Liver (tissue), 3 donors: ENCODE measurements around the gene C11orf86.

ENCODE experiments used
- FOXA2 ChIP-seq: IDR thresholded peaks from 2 replicates; pipeline ENCODE4 v1.6.1; 2016; ENCODE audit warnings: antibody characterized with exemption
- GABPA ChIP-seq, 2 donors: IDR thresholded peaks in 1 of 2; conservative IDR thresholded peaks in 1 of 2; 2 replicates each; pipeline ENCODE4 v1.6.1; 2016; ENCODE audit warnings: antibody characterized with exemption in 2 of 2, mild to moderate bottlenecking in 1 of 2, moderate library complexity in 1 of 2
- HNF4A ChIP-seq, 2 donors: conservative IDR thresholded peaks; 2 replicates each; pipeline ENCODE4 v1.6.1; 2016; ENCODE audit warnings: antibody characterized with exemption in 2 of 2, mild to moderate bottlenecking in 2 of 2
- JUND ChIP-seq, 2 donors: IDR thresholded peaks; 2 replicates each; pipeline ENCODE4 v1.6.1; 2016; ENCODE audit warnings: antibody characterized with exemption in 2 of 2
- RAD21 ChIP-seq, 2 donors: IDR thresholded peaks; 2 replicates each; pipeline ENCODE4 v1.6.1; 2016; ENCODE audit warnings: antibody characterized with exemption in 2 of 2, mild to moderate bottlenecking in 2 of 2
- RXRA ChIP-seq, 2 donors: IDR thresholded peaks; 2 replicates each; pipeline ENCODE4 v1.6.1; 2017 to 2018; ENCODE audit warnings: antibody characterized with exemption in 2 of 2, mild to moderate bottlenecking in 1 of 2
- SP1 ChIP-seq: IDR thresholded peaks from 2 replicates; pipeline ENCODE4 v1.6.1; 2018; ENCODE audit warnings: antibody characterized with exemption, mild to moderate bottlenecking
- TAF1 ChIP-seq: conservative IDR thresholded peaks from 2 replicates; pipeline ENCODE4 v1.6.1; 2016; ENCODE audit warnings: antibody characterized with exemption, mild to moderate bottlenecking
- YY1 ChIP-seq: IDR thresholded peaks from 2 replicates; pipeline ENCODE4 v1.6.1; 2016; ENCODE audit warnings: antibody characterized with exemption, mild to moderate bottlenecking
- TF ChIP-seq, protein P1 (sequence below): IDR thresholded peaks from 2 replicates; pipeline ENCODE4 v1.6.1; 2016; ENCODE audit warnings: antibody characterized with exemption, mild to moderate bottlenecking
- TF ChIP-seq, protein P2 (sequence below): fragments of 150-350 bp; IDR thresholded peaks from 2 replicates; pipeline ENCODE4 v1.5.1; 2017; ENCODE audit warnings: improper control_type of control experiment, low read depth, low read length; ENCODE audit not compliant: missing input control
- TF ChIP-seq, protein P3 (sequence below): IDR thresholded peaks from 2 replicates; pipeline ENCODE4 v1.6.1; 2016; ENCODE audit warnings: antibody characterized with exemption
- TF ChIP-seq, protein P4 (sequence below): IDR thresholded peaks from 2 replicates; pipeline ENCODE4 v1.6.1; 2016; ENCODE audit warnings: antibody characterized with exemption
- TF ChIP-seq, protein P5 (sequence below): IDR thresholded peaks from 2 replicates; pipeline ENCODE4 v1.6.1; 2016; ENCODE audit warnings: antibody characterized with exemption
- donor health status: healthy.
- donor health status: healthy.

DNA sequence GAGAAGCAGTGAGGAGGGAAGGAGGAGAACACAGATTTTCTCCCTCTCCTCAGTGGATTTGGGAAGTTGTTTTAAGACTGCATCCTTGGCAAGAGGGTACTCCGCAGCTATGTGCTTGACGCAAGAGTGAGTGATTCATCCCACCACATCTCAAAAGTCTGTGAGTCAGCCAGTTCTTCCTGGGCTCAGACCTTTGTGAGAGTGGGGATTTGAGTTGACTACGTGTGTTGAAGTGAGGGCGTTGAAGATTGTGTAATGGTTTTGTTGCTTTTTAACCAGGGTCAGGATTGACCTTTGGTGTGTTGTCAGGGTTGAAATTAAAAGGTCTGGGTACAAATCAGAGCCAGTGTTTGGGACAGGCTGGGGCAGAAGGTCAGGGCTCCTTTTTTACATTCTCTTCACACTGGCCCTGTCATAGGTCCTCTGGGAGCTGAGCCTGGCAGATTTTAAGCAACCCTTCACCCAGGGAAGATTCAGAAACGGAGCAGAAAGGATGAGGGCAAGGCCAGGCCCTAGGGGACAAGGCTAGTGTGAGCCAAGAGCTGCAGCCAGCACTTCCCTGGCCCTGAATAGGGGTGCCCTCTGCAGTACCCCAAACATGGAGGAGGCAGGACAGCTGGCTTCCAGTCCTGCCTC is 4.2 kb upstream of the C11orf86 start:
- TF ChIP-seq, protein P1, sequence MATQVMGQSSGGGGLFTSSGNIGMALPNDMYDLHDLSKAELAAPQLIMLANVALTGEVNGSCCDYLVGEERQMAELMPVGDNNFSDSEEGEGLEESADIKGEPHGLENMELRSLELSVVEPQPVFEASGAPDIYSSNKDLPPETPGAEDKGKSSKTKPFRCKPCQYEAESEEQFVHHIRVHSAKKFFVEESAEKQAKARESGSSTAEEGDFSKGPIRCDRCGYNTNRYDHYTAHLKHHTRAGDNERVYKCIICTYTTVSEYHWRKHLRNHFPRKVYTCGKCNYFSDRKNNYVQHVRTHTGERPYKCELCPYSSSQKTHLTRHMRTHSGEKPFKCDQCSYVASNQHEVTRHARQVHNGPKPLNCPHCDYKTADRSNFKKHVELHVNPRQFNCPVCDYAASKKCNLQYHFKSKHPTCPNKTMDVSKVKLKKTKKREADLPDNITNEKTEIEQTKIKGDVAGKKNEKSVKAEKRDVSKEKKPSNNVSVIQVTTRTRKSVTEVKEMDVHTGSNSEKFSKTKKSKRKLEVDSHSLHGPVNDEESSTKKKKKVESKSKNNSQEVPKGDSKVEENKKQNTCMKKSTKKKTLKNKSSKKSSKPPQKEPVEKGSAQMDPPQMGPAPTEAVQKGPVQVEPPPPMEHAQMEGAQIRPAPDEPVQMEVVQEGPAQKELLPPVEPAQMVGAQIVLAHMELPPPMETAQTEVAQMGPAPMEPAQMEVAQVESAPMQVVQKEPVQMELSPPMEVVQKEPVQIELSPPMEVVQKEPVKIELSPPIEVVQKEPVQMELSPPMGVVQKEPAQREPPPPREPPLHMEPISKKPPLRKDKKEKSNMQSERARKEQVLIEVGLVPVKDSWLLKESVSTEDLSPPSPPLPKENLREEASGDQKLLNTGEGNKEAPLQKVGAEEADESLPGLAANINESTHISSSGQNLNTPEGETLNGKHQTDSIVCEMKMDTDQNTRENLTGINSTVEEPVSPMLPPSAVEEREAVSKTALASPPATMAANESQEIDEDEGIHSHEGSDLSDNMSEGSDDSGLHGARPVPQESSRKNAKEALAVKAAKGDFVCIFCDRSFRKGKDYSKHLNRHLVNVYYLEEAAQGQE, result no peak
- TF ChIP-seq, protein P2, sequence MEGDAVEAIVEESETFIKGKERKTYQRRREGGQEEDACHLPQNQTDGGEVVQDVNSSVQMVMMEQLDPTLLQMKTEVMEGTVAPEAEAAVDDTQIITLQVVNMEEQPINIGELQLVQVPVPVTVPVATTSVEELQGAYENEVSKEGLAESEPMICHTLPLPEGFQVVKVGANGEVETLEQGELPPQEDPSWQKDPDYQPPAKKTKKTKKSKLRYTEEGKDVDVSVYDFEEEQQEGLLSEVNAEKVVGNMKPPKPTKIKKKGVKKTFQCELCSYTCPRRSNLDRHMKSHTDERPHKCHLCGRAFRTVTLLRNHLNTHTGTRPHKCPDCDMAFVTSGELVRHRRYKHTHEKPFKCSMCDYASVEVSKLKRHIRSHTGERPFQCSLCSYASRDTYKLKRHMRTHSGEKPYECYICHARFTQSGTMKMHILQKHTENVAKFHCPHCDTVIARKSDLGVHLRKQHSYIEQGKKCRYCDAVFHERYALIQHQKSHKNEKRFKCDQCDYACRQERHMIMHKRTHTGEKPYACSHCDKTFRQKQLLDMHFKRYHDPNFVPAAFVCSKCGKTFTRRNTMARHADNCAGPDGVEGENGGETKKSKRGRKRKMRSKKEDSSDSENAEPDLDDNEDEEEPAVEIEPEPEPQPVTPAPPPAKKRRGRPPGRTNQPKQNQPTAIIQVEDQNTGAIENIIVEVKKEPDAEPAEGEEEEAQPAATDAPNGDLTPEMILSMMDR, result no peak
- TF ChIP-seq RAD21 (IDR thresholded peaks at IDR 0.05) (peak; percentile 67 to 71), YY1 (peak; percentile 72), TAF1 (peak; percentile 70), JUND (IDR thresholded peaks at IDR 0.05) (peak; percentile 95 to 99), SP1 (peak; percentile 97), GABPA (IDR thresholded peaks at IDR 0.05 in 1 of 2, conservative IDR thresholded peaks at IDR 0.05 in 1 of 2) (peak in 1 of 2 donors; percentile 43), RXRA (IDR thresholded peaks at IDR 0.05) (peak; percentile 97 to 98), FOXA2 (peak; percentile 65), HNF4A (conservative IDR thresholded peaks at IDR 0.05) (peak; percentile 98 to 99)
- TF ChIP-seq, protein P3, sequence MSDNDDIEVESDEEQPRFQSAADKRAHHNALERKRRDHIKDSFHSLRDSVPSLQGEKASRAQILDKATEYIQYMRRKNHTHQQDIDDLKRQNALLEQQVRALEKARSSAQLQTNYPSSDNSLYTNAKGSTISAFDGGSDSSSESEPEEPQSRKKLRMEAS, result peak; percentile 94
- TF ChIP-seq, protein P4, sequence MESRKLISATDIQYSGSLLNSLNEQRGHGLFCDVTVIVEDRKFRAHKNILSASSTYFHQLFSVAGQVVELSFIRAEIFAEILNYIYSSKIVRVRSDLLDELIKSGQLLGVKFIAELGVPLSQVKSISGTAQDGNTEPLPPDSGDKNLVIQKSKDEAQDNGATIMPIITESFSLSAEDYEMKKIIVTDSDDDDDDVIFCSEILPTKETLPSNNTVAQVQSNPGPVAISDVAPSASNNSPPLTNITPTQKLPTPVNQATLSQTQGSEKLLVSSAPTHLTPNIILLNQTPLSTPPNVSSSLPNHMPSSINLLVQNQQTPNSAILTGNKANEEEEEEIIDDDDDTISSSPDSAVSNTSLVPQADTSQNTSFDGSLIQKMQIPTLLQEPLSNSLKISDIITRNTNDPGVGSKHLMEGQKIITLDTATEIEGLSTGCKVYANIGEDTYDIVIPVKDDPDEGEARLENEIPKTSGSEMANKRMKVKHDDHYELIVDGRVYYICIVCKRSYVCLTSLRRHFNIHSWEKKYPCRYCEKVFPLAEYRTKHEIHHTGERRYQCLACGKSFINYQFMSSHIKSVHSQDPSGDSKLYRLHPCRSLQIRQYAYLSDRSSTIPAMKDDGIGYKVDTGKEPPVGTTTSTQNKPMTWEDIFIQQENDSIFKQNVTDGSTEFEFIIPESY, result peak; percentile 92
- TF ChIP-seq, protein P5, sequence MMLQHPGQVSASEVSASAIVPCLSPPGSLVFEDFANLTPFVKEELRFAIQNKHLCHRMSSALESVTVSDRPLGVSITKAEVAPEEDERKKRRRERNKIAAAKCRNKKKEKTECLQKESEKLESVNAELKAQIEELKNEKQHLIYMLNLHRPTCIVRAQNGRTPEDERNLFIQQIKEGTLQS, result peak; percentile 77
